Fibroblast of upper back skin (primary cell): ENCODE measurements around the gene HOTAIR.

Source experiments
- DNase-seq: peaks from one replicate; pipeline ENCODE4 v3.0.0-alpha.2; 2013

The HOTAIR gene

GRCh38 chr12:53998110-53998899 lies 23.6 kb upstream of the HOTAIR start:
- DNase-seq: no peak

- DNase-seq: no peak
Measured at GRCh38 chr12:53997204-53998109, 22.7 kb upstream of the HOTAIR start.

- DNase-seq: no peak
Measured at GRCh38 chr12:53996240-53997203, 21.8 kb upstream of the HOTAIR start.

GRCh38 chr12:53995378-53996239 lies 20.9 kb upstream of the HOTAIR start:
- peak; percentile 60 for DNase-seq

GRCh38 chr12:53995002-53995377 lies 20.2 kb upstream of the HOTAIR start:
- no peak for DNase-seq

- DNase-seq: no peak
Measured at GRCh38 chr12:53994264-53995001, 19.7 kb upstream of the HOTAIR start.

GRCh38 chr12:53994009-53994263 lies 19.2 kb upstream of the HOTAIR start:
- DNase-seq: no peak

- no peak for DNase-seq
Measured at GRCh38 chr12:53993162-53994008, 18.6 kb upstream of the HOTAIR start.

- DNase-seq: no peak
Measured at GRCh38 chr12:53992377-53992889, 17.7 kb upstream of the HOTAIR start.

- peak; percentile 54 for DNase-seq
Measured at GRCh38 chr12:53991077-53991460, 16.3 kb upstream of the HOTAIR start.

- no peak for DNase-seq
Measured at GRCh38 chr12:53990311-53991076, 15.7 kb upstream of the HOTAIR start.

GRCh38 chr12:53989227-53990113 lies 14.7 kb upstream of the HOTAIR start:
- peak; percentile 63 for DNase-seq

GRCh38 chr12:53988541-53989226 lies 13.9 kb upstream of the HOTAIR start:
- no peak for DNase-seq

GRCh38 chr12:53987787-53988230 lies 13.1 kb upstream of the HOTAIR start:
- no peak for DNase-seq

- no peak for DNase-seq
Measured at GRCh38 chr12:53986686-53987483, 12.1 kb upstream of the HOTAIR start.

GRCh38 chr12:53985994-53986685 lies 11.4 kb upstream of the HOTAIR start:
- DNase-seq: no peak
